GM12878 (cell line): Measurements from ENCODE around the gene CTRB1. TPM values are rescaled to one million over a fixed set of nuclear protein-coding genes. Genes with fewer than 3 reads are reported as not detected.

ENCODE experiments used
- ATAC-seq: fragments of 200-7000 bp; cut with Tn5 transposase; 3 replicates; pipeline ENCODE4 v1.9.1; 2020; ENCODE audit warnings: mild to moderate bottlenecking, moderate library complexity
- BruUV-seq: library from RNA; stranded (reverse); fragments of 400-500 nt; replicated peaks from 2 replicates; lab custom pipeline; 2021; lab: Mats Ljungman, UMichigan
- CTCF ChIA-PET: fragments of 300-600 bp; sonication (Branson Sonifier 250); formaldehyde crosslinking; extraction: SDS; loops from one replicate; lab custom pipeline; 2021; ENCODE audit warnings: inconsistent platforms; lab: Yijun Ruan, JAX
- POLR2A ChIA-PET: fragments of 350-600 bp; formaldehyde crosslinking; extraction: SDS; loops from one replicate; lab custom pipeline; 2021; ENCODE audit warnings: inconsistent platforms; lab: Charles Lee
- RAD21 ChIA-PET: fragments of 300-600 bp; sonication (Branson Sonifier 250); formaldehyde crosslinking; loops from one replicate; lab custom pipeline; 2023; ENCODE audit warnings: antibody characterized with exemption; ENCODE audit not compliant: unreplicated experiment; lab: Charles Lee
- SMC1A ChIA-PET: fragments of 300-600 bp; sonication (Branson Sonifier 250); formaldehyde crosslinking; loops from one replicate; lab custom pipeline; 2023; ENCODE audit not compliant: unreplicated experiment, uncharacterized antibody; lab: Charles Lee
- DNase-seq: peaks from one replicate; pipeline ENCODE4 v3.0.0-alpha.2; 2011; ENCODE audit warnings: low read depth, low spot score
- FAIRE-seq: peaks from 3 replicates; lab custom pipeline; 2011; peaks lifted over from hg19 to GRCh38; lab: Jason Lieb, UNC
- H2AFZ ChIP-seq: 2 replicates; pipeline ENCODE4 v1.6.0; 2011; ENCODE audit warnings: low read depth, low read length, control low read depth; ENCODE audit not compliant: control insufficient read depth
- H3K27ac ChIP-seq: 2 replicates; pipeline ENCODE4 v1.5.1; 2011; ENCODE audit warnings: control low read depth; ENCODE audit not compliant: control insufficient read depth, insufficient read depth
- H3K27me3 ChIP-seq, 2 experiments: replicated peaks in 1 of 2; 2 replicates each; pipeline versions ENCODE4 v1.6.0 to v1.6.1; 2011; ENCODE audit warnings: low read length in 1 of 2; ENCODE audit not compliant: control insufficient read depth in 2 of 2, insufficient read depth in 2 of 2
- H3K36me3 ChIP-seq, 2 experiments: 2 replicates each; pipeline ENCODE4 v1.5.1; 2011; ENCODE audit warnings: low read length in 1 of 2; ENCODE audit not compliant: control insufficient read depth in 2 of 2, insufficient read depth in 2 of 2
- H3K4me1 ChIP-seq: 2 replicates; pipeline ENCODE4 v1.6.1; 2011; ENCODE audit warnings: mild to moderate bottlenecking, low read length, moderate library complexity, mixed read lengths; ENCODE audit not compliant: control insufficient read depth, insufficient read depth
- H3K4me2 ChIP-seq: 2 replicates; pipeline ENCODE4 v1.6.0; 2011; ENCODE audit warnings: control low read depth; ENCODE audit not compliant: control insufficient read depth, insufficient read depth
- H3K4me3 ChIP-seq: fragments of 200-600 bp; sonication (generic); 2 replicates; pipeline ENCODE4 v1.5.1; 2016
- H3K79me2 ChIP-seq: 2 replicates; pipeline ENCODE4 v1.6.0; 2011; ENCODE audit warnings: low read length; ENCODE audit not compliant: control insufficient read depth, insufficient read depth
- H3K9ac ChIP-seq: 2 replicates; pipeline ENCODE4 v1.8.0; 2011; ENCODE audit warnings: low read length, control low read depth, mixed read lengths; ENCODE audit not compliant: control insufficient read depth, insufficient read depth
- H3K9me3 ChIP-seq: replicated peaks from 3 replicates; pipeline ENCODE4 v1.5.1; 2011; ENCODE audit warnings: mild to moderate bottlenecking, low read length; ENCODE audit not compliant: control insufficient read depth, insufficient read depth
- H4K20me1 ChIP-seq: 2 replicates; pipeline ENCODE4 v1.6.0; 2011; ENCODE audit not compliant: control insufficient read depth, insufficient read depth
- MEF2A ChIP-seq: IDR thresholded peaks from 2 replicates; pipeline ENCODE4 v1.6.1; 2011; ENCODE audit warnings: low read depth, mild to moderate bottlenecking, low read length, moderate library complexity; ENCODE audit not compliant: insufficient read depth
- NFYB ChIP-seq: IDR thresholded peaks from 2 replicates; pipeline ENCODE4 v1.6.1; 2011; ENCODE audit warnings: low read depth, mild to moderate bottlenecking, low read length, improper control_type of control experiment, moderate library complexity; ENCODE audit not compliant: insufficient read depth
- RB1 ChIP-seq: fragments of 450-650 bp; formaldehyde crosslinking; IDR thresholded peaks from 2 replicates; pipeline ENCODE4 v1.6.1; 2017; ENCODE audit warnings: mild to moderate bottlenecking, borderline replicate concordance
- SREBF2 ChIP-seq: IDR thresholded peaks from 2 replicates; pipeline ENCODE4 v1.6.1; 2012; ENCODE audit warnings: mild to moderate bottlenecking, low read length
- TBL1XR1 ChIP-seq: IDR thresholded peaks from 2 replicates; pipeline ENCODE4 v1.6.1; 2012; ENCODE audit warnings: low read depth, low read length, improper control_type of control experiment
- TCF3 ChIP-seq: IDR thresholded peaks from 2 replicates; pipeline ENCODE4 v1.6.1; 2012; ENCODE audit warnings: low read depth, mild to moderate bottlenecking, low read length, borderline replicate concordance; ENCODE audit not compliant: insufficient read depth
- ZZZ3 ChIP-seq: IDR thresholded peaks from 2 replicates; pipeline ENCODE4 v1.6.1; 2011; ENCODE audit warnings: low read depth; ENCODE audit not compliant: control insufficient read depth, insufficient read length
- WGBS: methylation state at CpG from one replicate; pipeline ENCODE4 v1.1.6; 2016; ENCODE audit warnings: low lambda C conversion rate; ENCODE audit not compliant: insufficient replicate concordance, insufficient coverage; ENCODE audit errors: missing lambda C conversion rate; 5-methylcytosine and 5-hydroxymethylcytosine counted together
- in situ Hi-C: fragments of 300-500 bp; cut with MboI; formaldehyde crosslinking; loops from 9 replicates; pipeline ENCODE4 v1.14.3; 2018; ENCODE audit warnings: mixed read lengths
- intact Hi-C: fragments of 100-400 bp; cut with micrococcal nuclease; formaldehyde crosslinking; loops from one replicate; pipeline ENCODE4 v1.14.2; 2022; ENCODE audit not compliant: unreplicated experiment
- polyA plus RNA-seq, 11 experiments: library from polyadenylated mRNA; depleted of rRNA in 4 of 11; unstranded in 6 of 11; stranded (reverse) in 5 of 11; fragments of >200 nt; fragmentation: Nextera tagmentation in 4 of 11; fragmentation: Illumina TruSeq in 1 of 11; extraction: Ambion mirVana in 4 of 11; extraction: Trizol in 1 of 11; gene quantifications; 1 replicate in 1 of 11; 2 replicates in 10 of 11; pipeline versions ENCODE4 v1.2.1 to v1.2.3, GENCODE V29; 2011 to 2016; ENCODE audit warnings: inconsistent platforms in 2 of 11, missing spikeins in 2 of 11, low read depth in 1 of 11
- total RNA-seq, 4 experiments: library from RNA; depleted of rRNA in 3 of 4; stranded (reverse); fragments of >200 nt in 3 of 4; fragmentation: Illumina TruSeq in 1 of 4; extraction: Trizol in 1 of 4; gene quantifications; 2 replicates each; pipeline versions ENCODE4 v1.2.1 to v1.2.3, GENCODE V29; 2013 to 2021
- TF ChIP-seq, protein P1 (sequence below): fragments of 450-650 bp; IDR thresholded peaks from 2 replicates; pipeline ENCODE4 v1.6.1; 2018; ENCODE audit warnings: mild to moderate bottlenecking, low read depth, moderate library complexity; ENCODE audit not compliant: partially characterized antibody
- TF ChIP-seq, protein P2 (sequence below): fragments of 450-650 bp; IDR thresholded peaks from 2 replicates; pipeline ENCODE4 v1.6.1; 2017; ENCODE audit warnings: mild to moderate bottlenecking, moderate library complexity
- TF ChIP-seq, protein P3 (sequence below): fragments of 450-650 bp; conservative IDR thresholded peaks from 2 replicates; pipeline ENCODE4 v1.6.1; 2017; ENCODE audit warnings: mild to moderate bottlenecking, moderate library complexity

CTRB1 gene
- total and polyA plus RNA-seq, 10 of the 15 experiments (the other 5 are each of a cell fraction or from before 2014, with no cell fraction given) = 0.28 to 4.4 TPM; not detected in 8

DNA sequence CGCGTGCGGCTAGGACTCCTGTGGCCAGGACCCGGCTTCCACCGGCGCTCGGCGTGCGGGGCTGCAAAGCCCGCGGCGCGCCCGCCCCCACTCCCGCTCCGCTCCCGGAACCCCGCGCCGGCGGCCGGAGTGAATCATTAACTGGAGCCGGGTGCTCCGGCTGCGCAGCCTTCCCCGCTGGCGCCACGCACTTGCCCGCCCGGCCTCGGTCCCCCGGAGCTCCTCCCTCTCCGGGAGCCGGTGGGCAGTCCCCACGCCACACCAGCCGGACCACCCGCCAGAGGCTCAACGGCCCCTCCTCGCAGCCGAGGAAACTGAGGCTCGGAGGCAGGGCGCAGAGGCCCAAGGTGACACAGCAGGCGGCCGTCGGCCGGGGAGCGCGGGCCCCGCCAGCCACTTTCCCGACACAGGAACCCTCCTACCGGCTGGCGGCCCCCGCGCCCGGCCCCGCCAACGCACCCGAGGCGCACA lies 32.1 kb downstream of the CTRB1 start (continued):
- TF ChIP-seq MEF2A = no peak
- TF ChIP-seq TCF3 = 0 out of 2 replicates have a peak, but pooled peaks have one; percentile 8
- TF ChIP-seq, protein P1, sequence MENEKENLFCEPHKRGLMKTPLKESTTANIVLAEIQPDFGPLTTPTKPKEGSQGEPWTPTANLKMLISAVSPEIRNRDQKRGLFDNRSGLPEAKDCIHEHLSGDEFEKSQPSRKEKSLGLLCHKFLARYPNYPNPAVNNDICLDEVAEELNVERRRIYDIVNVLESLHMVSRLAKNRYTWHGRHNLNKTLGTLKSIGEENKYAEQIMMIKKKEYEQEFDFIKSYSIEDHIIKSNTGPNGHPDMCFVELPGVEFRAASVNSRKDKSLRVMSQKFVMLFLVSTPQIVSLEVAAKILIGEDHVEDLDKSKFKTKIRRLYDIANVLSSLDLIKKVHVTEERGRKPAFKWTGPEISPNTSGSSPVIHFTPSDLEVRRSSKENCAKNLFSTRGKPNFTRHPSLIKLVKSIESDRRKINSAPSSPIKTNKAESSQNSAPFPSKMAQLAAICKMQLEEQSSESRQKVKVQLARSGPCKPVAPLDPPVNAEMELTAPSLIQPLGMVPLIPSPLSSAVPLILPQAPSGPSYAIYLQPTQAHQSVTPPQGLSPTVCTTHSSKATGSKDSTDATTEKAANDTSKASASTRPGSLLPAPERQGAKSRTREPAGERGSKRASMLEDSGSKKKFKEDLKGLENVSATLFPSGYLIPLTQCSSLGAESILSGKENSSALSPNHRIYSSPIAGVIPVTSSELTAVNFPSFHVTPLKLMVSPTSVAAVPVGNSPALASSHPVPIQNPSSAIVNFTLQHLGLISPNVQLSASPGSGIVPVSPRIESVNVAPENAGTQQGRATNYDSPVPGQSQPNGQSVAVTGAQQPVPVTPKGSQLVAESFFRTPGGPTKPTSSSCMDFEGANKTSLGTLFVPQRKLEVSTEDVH = no peak

DNA sequence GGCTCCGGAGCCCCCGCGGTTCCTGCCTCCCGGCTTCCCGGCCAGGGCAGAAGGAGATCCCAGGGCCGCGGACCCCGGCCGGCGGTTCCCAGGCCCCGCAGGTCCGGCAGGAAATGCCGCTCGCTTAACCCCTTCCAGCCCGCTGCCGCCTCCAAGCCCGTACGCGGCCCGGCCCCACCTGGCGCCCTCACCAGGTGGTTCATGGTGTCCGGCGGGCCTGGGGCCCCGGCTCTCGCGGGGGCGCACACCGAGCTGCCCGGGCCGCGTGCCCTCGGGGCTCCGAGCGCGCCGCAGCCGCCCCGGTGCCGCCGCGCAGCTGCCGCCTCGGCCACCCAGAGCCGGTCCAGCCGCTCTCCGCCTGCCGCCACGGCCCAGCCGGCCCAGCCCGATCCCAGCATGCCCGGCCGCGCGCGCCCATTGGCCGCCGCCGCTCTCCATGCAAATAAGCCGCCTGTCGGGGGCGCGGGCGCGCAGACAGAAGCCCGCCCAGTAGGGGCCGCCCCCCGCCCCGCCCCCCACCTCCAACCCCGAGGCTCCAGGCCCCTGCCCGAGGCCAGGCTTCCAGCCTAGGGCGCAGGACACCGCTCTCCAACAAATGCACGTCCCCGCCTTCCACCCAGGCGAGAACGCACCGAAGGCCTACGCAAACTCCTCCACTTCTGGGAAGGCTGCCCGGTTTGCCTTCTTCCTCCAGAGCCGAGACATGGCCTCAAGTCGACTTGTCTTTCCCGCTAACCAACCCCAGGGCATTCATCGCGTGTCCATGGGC lies 32.7 kb downstream of the CTRB1 start, which contains the start of gene BCAR1:
TSS of gene BCAR1 (minus strand) at position 345 of the 769 bp plus-strand sequence. CDS start at position 203, 142 bp downstream.
- H3K9ac ChIP-seq = peak within 1 kb of the TSS; percentile 47
- in situ Hi-C loops (no loop called here), intact Hi-C loops (no loop called here)
- peak; percentile 83 for ATAC-seq
- no peaks in the 10 kb centered on the region; the same call in 1 of the 2 replicates for H3K79me2 ChIP-seq
- H2AFZ ChIP-seq = peak within 1 kb of the TSS; percentile 17; the same call in 1 of the 2 replicates
- peak within 1 kb of the TSS; percentile 86 for H3K4me2 ChIP-seq
- ChIA-PET CTCF (interaction anchor here (1.9 kb wide), 1 partner anchor 17 kb away, joined by 11 read pairs; no protein-coding TSS in a partner anchor), RAD21 (interaction anchor here (1.8 kb wide), 1 partner anchor 54 kb away, joined by 7 read pairs; no protein-coding TSS in a partner anchor), POLR2A (no interaction called here), SMC1A (interaction anchor here (1.9 kb wide), 1 partner anchor 134 kb away, joined by 8 read pairs; no protein-coding TSS in a partner anchor)
- no peak for DNase-seq
- H3K27ac ChIP-seq = no peak within 1 kb of the TSS
- 13% methylated on average over 62 of the region's 84 CpGs for WGBS
- H3K4me3 ChIP-seq = peak within 1 kb of the TSS; percentile 61
- no peaks in the 10 kb centered on the region for H3K36me3 ChIP-seq
- no peaks in the 10 kb centered on the region for H3K9me3 ChIP-seq
- FAIRE-seq = no peak
- no TSS peak for BruUV-seq
- H4K20me1 ChIP-seq = peaks cover 19% of the 10 kb centered on the region
- H3K4me1 ChIP-seq = peaks cover 4% of the 10 kb centered on the region
- H3K27me3 ChIP-seq = peaks cover 0 to 4% of the 10 kb centered on the region in 2 experiments; a peak in 1 of 4 replicates
- TF ChIP-seq NFYB (peak; percentile 57; the same call in 1 of the 2 replicates), ZZZ3 (no peak), TBL1XR1 (no peak), TCF3 (0 out of 2 replicates have a peak, but pooled peaks have one; percentile 41), RB1 (peak; percentile 42; the same call in 1 of the 2 replicates), SREBF2 (no peak)
- TF ChIP-seq, protein P2, sequence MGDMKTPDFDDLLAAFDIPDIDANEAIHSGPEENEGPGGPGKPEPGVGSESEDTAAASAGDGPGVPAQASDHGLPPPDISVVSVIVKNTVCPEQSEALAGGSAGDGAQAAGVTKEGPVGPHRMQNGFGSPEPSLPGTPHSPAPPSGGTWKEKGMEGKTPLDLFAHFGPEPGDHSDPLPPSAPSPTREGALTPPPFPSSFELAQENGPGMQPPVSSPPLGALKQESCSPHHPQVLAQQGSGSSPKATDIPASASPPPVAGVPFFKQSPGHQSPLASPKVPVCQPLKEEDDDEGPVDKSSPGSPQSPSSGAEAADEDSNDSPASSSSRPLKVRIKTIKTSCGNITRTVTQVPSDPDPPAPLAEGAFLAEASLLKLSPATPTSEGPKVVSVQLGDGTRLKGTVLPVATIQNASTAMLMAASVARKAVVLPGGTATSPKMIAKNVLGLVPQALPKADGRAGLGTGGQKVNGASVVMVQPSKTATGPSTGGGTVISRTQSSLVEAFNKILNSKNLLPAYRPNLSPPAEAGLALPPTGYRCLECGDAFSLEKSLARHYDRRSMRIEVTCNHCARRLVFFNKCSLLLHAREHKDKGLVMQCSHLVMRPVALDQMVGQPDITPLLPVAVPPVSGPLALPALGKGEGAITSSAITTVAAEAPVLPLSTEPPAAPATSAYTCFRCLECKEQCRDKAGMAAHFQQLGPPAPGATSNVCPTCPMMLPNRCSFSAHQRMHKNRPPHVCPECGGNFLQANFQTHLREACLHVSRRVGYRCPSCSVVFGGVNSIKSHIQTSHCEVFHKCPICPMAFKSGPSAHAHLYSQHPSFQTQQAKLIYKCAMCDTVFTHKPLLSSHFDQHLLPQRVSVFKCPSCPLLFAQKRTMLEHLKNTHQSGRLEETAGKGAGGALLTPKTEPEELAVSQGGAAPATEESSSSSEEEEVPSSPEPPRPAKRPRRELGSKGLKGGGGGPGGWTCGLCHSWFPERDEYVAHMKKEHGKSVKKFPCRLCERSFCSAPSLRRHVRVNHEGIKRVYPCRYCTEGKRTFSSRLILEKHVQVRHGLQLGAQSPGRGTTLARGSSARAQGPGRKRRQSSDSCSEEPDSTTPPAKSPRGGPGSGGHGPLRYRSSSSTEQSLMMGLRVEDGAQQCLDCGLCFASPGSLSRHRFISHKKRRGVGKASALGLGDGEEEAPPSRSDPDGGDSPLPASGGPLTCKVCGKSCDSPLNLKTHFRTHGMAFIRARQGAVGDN = no peak
- TF ChIP-seq, protein P3, sequence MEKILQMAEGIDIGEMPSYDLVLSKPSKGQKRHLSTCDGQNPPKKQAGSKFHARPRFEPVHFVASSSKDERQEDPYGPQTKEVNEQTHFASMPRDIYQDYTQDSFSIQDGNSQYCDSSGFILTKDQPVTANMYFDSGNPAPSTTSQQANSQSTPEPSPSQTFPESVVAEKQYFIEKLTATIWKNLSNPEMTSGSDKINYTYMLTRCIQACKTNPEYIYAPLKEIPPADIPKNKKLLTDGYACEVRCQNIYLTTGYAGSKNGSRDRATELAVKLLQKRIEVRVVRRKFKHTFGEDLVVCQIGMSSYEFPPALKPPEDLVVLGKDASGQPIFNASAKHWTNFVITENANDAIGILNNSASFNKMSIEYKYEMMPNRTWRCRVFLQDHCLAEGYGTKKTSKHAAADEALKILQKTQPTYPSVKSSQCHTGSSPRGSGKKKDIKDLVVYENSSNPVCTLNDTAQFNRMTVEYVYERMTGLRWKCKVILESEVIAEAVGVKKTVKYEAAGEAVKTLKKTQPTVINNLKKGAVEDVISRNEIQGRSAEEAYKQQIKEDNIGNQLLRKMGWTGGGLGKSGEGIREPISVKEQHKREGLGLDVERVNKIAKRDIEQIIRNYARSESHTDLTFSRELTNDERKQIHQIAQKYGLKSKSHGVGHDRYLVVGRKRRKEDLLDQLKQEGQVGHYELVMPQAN = peak; percentile 57; the same call in 1 of the 2 replicates
